ENCODE measurements around the gene AGO3. TPM values are rescaled to one million over a fixed set of nuclear protein-coding genes. Genes with fewer than 3 reads are reported as not detected.
"Not testable (repeated sequence)": the region's sequence is repeated elsewhere in the genome, so short reads cannot be mapped to it uniquely, and the experiment has no call there.

AGO3 gene
- total RNA-seq, 2 experiments from 2014 or later: 22.5 to 42.0 TPM

GRCh38 chr1:35962952-35963351, 32.0 kb downstream of the AGO3 start:
- Histone ChIP-seq H2AFZ (ENCODE audit: low read length) (no peak overlapping the region), H3K27ac (ENCODE audit: low read depth, low read length, poor library complexity, severe bottlenecking) (no peak overlapping the region), H3K4me1 (ENCODE audit: insufficient read depth, low read length, poor library complexity, severe bottlenecking) (no peaks in the 10 kb centered on the region), H3K9me2 (ENCODE audit: insufficient read depth, low read length) (no peaks in the 10 kb centered on the region), H3K79me2 (ENCODE audit: insufficient read depth, low read depth, low read length) (no peaks in the 10 kb centered on the region; the same call in 1 of the 2 replicates), H4K20me1 (ENCODE audit: insufficient read depth, low read length) (no peaks in the 10 kb centered on the region), H3K4me3 (ENCODE audit: low read depth, low read length, poor library complexity, severe bottlenecking) (no peak overlapping the region), H3K36me3 (ENCODE audit: insufficient read depth, low read length) (peaks cover 5% of the 10 kb centered on the region), H3K9me3 (ENCODE audit: low read length) (no peaks in the 10 kb centered on the region), H3K4me2 (ENCODE audit: low read length) (no peak overlapping the region)
- POLR2A ChIA-PET: no interaction called here
- no peak for DNase-seq (ENCODE audit: low spot score)
- intact Hi-C loops (cut with micrococcal nuclease; ENCODE audit: unreplicated experiment): no loop called here
- BruUV-seq (replicated peaks): no TSS peak
- CTCF ChIA-PET (ENCODE audit: unreplicated experiment): no interaction called here
- TF ChIP-seq EZH2phosphoT487 (IDR thresholded peaks at IDR 0.05; ENCODE audit: borderline replicate concordance, low read depth, low read length) (no peak), CTCF (conservative IDR thresholded peaks at IDR 0.05; ENCODE audit: low read length) (no peak)

- H3K27ac ChIP-seq (ENCODE audit: low read depth, low read length, poor library complexity, severe bottlenecking); H3K4me2 ChIP-seq (ENCODE audit: low read length); H4K20me1 ChIP-seq (ENCODE audit: insufficient read depth, low read length); intact Hi-C loops (cut with micrococcal nuclease; ENCODE audit: unreplicated experiment); H3K4me1 ChIP-seq (ENCODE audit: insufficient read depth, low read length, poor library complexity, severe bottlenecking); POLR2A ChIA-PET; H3K79me2 ChIP-seq (ENCODE audit: insufficient read depth, low read depth, low read length); BruUV-seq (replicated peaks); CTCF ChIA-PET (ENCODE audit: unreplicated experiment); H3K9me2 ChIP-seq (ENCODE audit: insufficient read depth, low read length); DNase-seq (ENCODE audit: low spot score); H3K4me3 ChIP-seq (ENCODE audit: low read depth, low read length, poor library complexity, severe bottlenecking); H3K9me3 ChIP-seq (ENCODE audit: low read length); H2AFZ ChIP-seq (ENCODE audit: low read length): not testable (repeated sequence)
- peaks cover 15% of the 10 kb centered on the region for H3K36me3 ChIP-seq (ENCODE audit: insufficient read depth, low read length)
These were observed 33.4 kb downstream of the AGO3 start for GRCh38 chr1:35964277-35964676.

- H2AFZ ChIP-seq (ENCODE audit: low read length): no peak overlapping the region
- no TSS peak for BruUV-seq (replicated peaks)
- H3K9me3 ChIP-seq (ENCODE audit: low read length): no peaks in the 10 kb centered on the region
- intact Hi-C loops (cut with micrococcal nuclease; ENCODE audit: unreplicated experiment): no loop called here
- peaks cover 41% of the 10 kb centered on the region for H3K36me3 ChIP-seq (ENCODE audit: insufficient read depth, low read length)
- H3K4me2 ChIP-seq (ENCODE audit: low read length): no peak overlapping the region
- no peak overlapping the region for H3K4me3 ChIP-seq (ENCODE audit: low read depth, low read length, poor library complexity, severe bottlenecking)
- H4K20me1 ChIP-seq (ENCODE audit: insufficient read depth, low read length): no peaks in the 10 kb centered on the region
- CTCF ChIA-PET (ENCODE audit: unreplicated experiment): no interaction called here
- no peak for TF ChIP-seq EZH2phosphoT487 (IDR thresholded peaks at IDR 0.05; ENCODE audit: borderline replicate concordance, low read depth, low read length)
- TF ChIP-seq CTCF (conservative IDR thresholded peaks at IDR 0.05; ENCODE audit: low read length): no peak
- POLR2A ChIA-PET: no interaction called here
- H3K9me2 ChIP-seq (ENCODE audit: insufficient read depth, low read length): no peaks in the 10 kb centered on the region
- H3K4me1 ChIP-seq (ENCODE audit: insufficient read depth, low read length, poor library complexity, severe bottlenecking): no peaks in the 10 kb centered on the region
- no peak for DNase-seq (ENCODE audit: low spot score)
- H3K79me2 ChIP-seq (ENCODE audit: insufficient read depth, low read depth, low read length): no peaks in the 10 kb centered on the region; the same call in 1 of the 2 replicates
- no peak overlapping the region for H3K27ac ChIP-seq (ENCODE audit: low read depth, low read length, poor library complexity, severe bottlenecking)
These were observed 37.5 kb downstream of the AGO3 start for GRCh38 chr1:35968396-35968795.
